Activated naive CD8-positive, alpha-beta T cell treated with anti-CD3 and anti-CD28 coated beads, Interleukin-2, amount 10 ng/mL, durations not matched to agents 7 days and 5 days (primary cell): ENCODE data around the gene IL4R. TPM values are rescaled to one million over a fixed set of nuclear protein-coding genes. Genes with fewer than 3 reads are reported as not detected.
A peak's percentile ranks its signal among the peaks of the same experiment; 100 is the strongest.
"Not testable (repeated sequence)": the region's sequence is repeated elsewhere in the genome, so short reads cannot be mapped to it uniquely, and the experiment has no call there.

Experiments
- ATAC-seq: fragments of 150-1000 bp; cut with Tn5 transposase; one replicate; pipeline ENCODE4 v1.10.0; 2021; ENCODE audit warnings: low read depth, moderate library complexity
- POLR2A ChIA-PET: fragments of 350-600 bp; sonication (Branson Sonifier 250); formaldehyde crosslinking; loops from one replicate; lab custom pipeline; 2021; ENCODE audit warnings: antibody characterized with exemption; lab: Charles Lee
- DNase-seq: peaks from one replicate; pipeline ENCODE4 v3.0.0; 2021
- H3K27ac Mint-ChIP-seq: one replicate; pipeline ENCODE4 v1.8.0; 2022; ENCODE audit warnings: mild to moderate bottlenecking, mixed read lengths
- H3K27me3 Mint-ChIP-seq: one replicate; pipeline ENCODE4 v1.8.0; 2022; ENCODE audit warnings: mild to moderate bottlenecking, moderate library complexity, mixed read lengths
- H3K36me3 Mint-ChIP-seq: one replicate; pipeline ENCODE4 v1.8.0; 2021; ENCODE audit warnings: mild to moderate bottlenecking, mixed read lengths
- H3K4me1 Mint-ChIP-seq: one replicate; pipeline ENCODE4 v1.8.0; 2021; ENCODE audit warnings: mixed read lengths
- H3K4me3 Mint-ChIP-seq: one replicate; pipeline ENCODE4 v1.8.0; 2022; ENCODE audit warnings: mild to moderate bottlenecking, moderate library complexity, mixed read lengths
- H3K9me3 Mint-ChIP-seq: one replicate; pipeline ENCODE4 v1.8.0; 2021; ENCODE audit warnings: mixed read lengths
- total RNA-seq, 2 experiments: library from RNA; stranded (reverse); gene quantifications; one replicate each; pipeline ENCODE4 v1.2.3, GENCODE V29; 2021

IL4R gene
- total RNA-seq, 2 experiments from 2014 or later: 215 TPM

GRCh38 chr16:27389272-27389961, 75.6 kb downstream of the IL4R start:
- ATAC-seq (no peak), DNase-seq (no peak)
- peaks cover 24% of the 10 kb centered on the region for H3K36me3 Mint-ChIP-seq
- POLR2A ChIA-PET: interaction anchor here (2.2 kb wide), 1 partner anchor 11 kb away, joined by 10 read pairs; no protein-coding TSS in a partner anchor
- H3K4me1 Mint-ChIP-seq: peaks cover 10% of the 10 kb centered on the region
- peaks cover 27% of the 10 kb centered on the region for H3K9me3 Mint-ChIP-seq
- H3K27ac Mint-ChIP-seq: no peak overlapping the region
- H3K27me3 Mint-ChIP-seq: no peaks in the 10 kb centered on the region
- no peak overlapping the region for H3K4me3 Mint-ChIP-seq

GRCh38 chr16:27390151-27390550, 76.4 kb downstream of the IL4R start:
- Mint-ChIP-seq H3K9me3 (peaks cover 30% of the 10 kb centered on the region), H3K4me3 (no peak overlapping the region), H3K4me1 (peaks cover 15% of the 10 kb centered on the region), H3K27me3 (no peaks in the 10 kb centered on the region), H3K27ac (no peak overlapping the region), H3K36me3 (peaks cover 31% of the 10 kb centered on the region)
- DNase-seq (no peak), ATAC-seq (no peak)
- POLR2A ChIA-PET: interaction anchor here (1.2 kb wide), 2 partner anchors 10 to 16 kb away, joined by 3 read pairs; no protein-coding TSS in a partner anchor

DNA sequence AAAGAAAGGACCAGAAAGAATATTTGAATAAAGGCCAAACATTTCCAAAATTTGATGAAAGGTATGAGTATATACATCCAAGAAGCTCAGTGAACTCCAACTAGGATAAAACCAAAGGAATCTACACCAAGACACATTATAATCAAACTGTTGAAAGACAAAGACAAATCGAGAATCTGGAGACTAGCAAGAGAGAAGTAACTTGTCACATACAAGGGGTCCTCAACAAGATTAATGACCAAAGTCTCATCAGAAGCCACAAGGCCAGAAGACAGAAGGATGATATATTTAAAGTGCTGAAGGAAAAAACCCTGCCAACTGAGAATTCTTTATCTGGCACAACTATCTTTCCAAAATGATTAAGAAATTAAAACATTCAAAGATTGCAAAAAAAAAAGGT, 78.9 kb downstream of the IL4R start:
- POLR2A ChIA-PET: interaction anchor here (1.0 kb wide), 1 partner anchor 9 kb away, joined by 3 read pairs; the partner anchor contains the start of gene IL21R
- H3K4me3 Mint-ChIP-seq: no peak overlapping the region
- peaks cover 28% of the 10 kb centered on the region for H3K9me3 Mint-ChIP-seq
- H3K4me1 Mint-ChIP-seq: peaks cover 15% of the 10 kb centered on the region
- no peaks in the 10 kb centered on the region for H3K27me3 Mint-ChIP-seq
- H3K36me3 Mint-ChIP-seq: peaks cover 32% of the 10 kb centered on the region
- ATAC-seq: no peak
- DNase-seq: no peak
- no peak overlapping the region for H3K27ac Mint-ChIP-seq

- H3K36me3 Mint-ChIP-seq: peaks cover 27% of the 10 kb centered on the region
- peak overlapping the region; percentile 14 for H3K4me3 Mint-ChIP-seq
- POLR2A ChIA-PET: no interaction called here
- DNase-seq (no peak), ATAC-seq (no peak)
- H3K4me1 Mint-ChIP-seq: peaks cover 22% of the 10 kb centered on the region
- H3K9me3 Mint-ChIP-seq: peaks cover 26% of the 10 kb centered on the region
- H3K27ac Mint-ChIP-seq: peak overlapping the region; percentile 35
- H3K27me3 Mint-ChIP-seq: no peaks in the 10 kb centered on the region
Observed at GRCh38 chr16:27394516-27394915, 80.7 kb downstream of the IL4R start.

- not testable (repeated sequence) for H3K4me3 Mint-ChIP-seq, DNase-seq, ATAC-seq, H3K27ac Mint-ChIP-seq, H3K27me3 Mint-ChIP-seq
- Mint-ChIP-seq H3K9me3 (peaks cover 11% of the 10 kb centered on the region), H3K4me1 (peaks cover 41% of the 10 kb centered on the region), H3K36me3 (peaks cover 15% of the 10 kb centered on the region)
- POLR2A ChIA-PET: interaction anchor here (1.5 kb wide), 1 partner anchor 21 kb away, joined by 3 read pairs; no protein-coding TSS in a partner anchor
Observed at GRCh38 chr16:27398341-27398893, 84.6 kb downstream of the IL4R start.

GRCh38 chr16:27398894-27399853, 85.4 kb downstream of the IL4R start:
- peaks cover 43% of the 10 kb centered on the region for H3K4me1 Mint-ChIP-seq
- H3K27ac Mint-ChIP-seq: peak overlapping the region; percentile 2
- H3K27me3 Mint-ChIP-seq: no peaks in the 10 kb centered on the region
- H3K4me3 Mint-ChIP-seq: no peak overlapping the region
- peaks cover 12% of the 10 kb centered on the region for H3K36me3 Mint-ChIP-seq
- POLR2A ChIA-PET: interaction anchor here (1.5 kb wide), 1 partner anchor 21 kb away, joined by 3 read pairs; no protein-coding TSS in a partner anchor
- ATAC-seq: no peak
- peaks cover 7% of the 10 kb centered on the region for H3K9me3 Mint-ChIP-seq
- no peak for DNase-seq

DNA sequence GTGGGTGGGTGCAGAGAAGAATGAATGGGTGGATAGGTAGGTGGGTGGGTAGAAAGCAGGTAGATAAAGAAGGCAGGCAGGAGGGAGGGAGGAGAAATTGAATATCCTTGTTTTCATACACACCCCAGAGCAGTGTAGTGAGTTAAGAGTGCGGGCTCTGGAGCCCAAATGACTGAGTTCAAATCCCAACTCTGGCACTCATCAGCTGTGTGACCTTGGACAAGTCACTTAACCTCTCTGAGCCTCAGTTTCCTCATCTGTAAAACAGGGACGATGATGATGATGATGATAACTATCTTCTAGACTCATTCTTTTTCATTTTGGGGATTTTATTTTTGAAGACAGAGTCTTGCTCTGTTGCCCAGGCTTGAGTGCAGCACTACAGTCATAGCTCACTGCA, 86.2 kb downstream of the IL4R start:
- POLR2A ChIA-PET: interaction anchor here (1.0 to 1.1 kb wide), 2 partner anchors 9 to 33 kb away, joined by 3 read pairs; no protein-coding TSS in a partner anchor
- ATAC-seq (no peak), DNase-seq (no peak)
- Mint-ChIP-seq H3K4me3 (no peak overlapping the region), H3K9me3 (peaks cover 1% of the 10 kb centered on the region), H3K36me3 (peaks cover 7% of the 10 kb centered on the region), H3K4me1 (peaks cover 42% of the 10 kb centered on the region), H3K27ac (no peak overlapping the region), H3K27me3 (no peaks in the 10 kb centered on the region)

GRCh38 chr16:27400751-27401620, 87.2 kb downstream of the IL4R start:
- POLR2A ChIA-PET: interaction anchor here (0.8 to 4.2 kb wide), 13 partner anchors 8 to 222 kb away, joined by 3 to 25 read pairs (median 3); no protein-coding TSS in a partner anchor
- ATAC-seq (no peak), DNase-seq (no peak)
- Mint-ChIP-seq H3K27me3 (no peaks in the 10 kb centered on the region), H3K9me3 (no peaks in the 10 kb centered on the region), H3K4me1 (peaks cover 46% of the 10 kb centered on the region), H3K4me3 (no peak overlapping the region), H3K36me3 (peaks cover 3% of the 10 kb centered on the region), H3K27ac (peak overlapping the region; percentile 16)

- POLR2A ChIA-PET: interaction anchor here (0.7 to 4.9 kb wide), 16 partner anchors 9 to 787 kb away, joined by 3 to 25 read pairs (median 4); no protein-coding TSS in a partner anchor
- no peaks in the 10 kb centered on the region for H3K9me3 Mint-ChIP-seq
- DNase-seq (peak; percentile 87), ATAC-seq (peak; percentile 69)
- H3K4me3 Mint-ChIP-seq: peak within 1 kb of the TSS; percentile 91
- no peaks in the 10 kb centered on the region for H3K27me3 Mint-ChIP-seq
- peak within 1 kb of the TSS; percentile 95 for H3K27ac Mint-ChIP-seq
- peaks cover 3% of the 10 kb centered on the region for H3K36me3 Mint-ChIP-seq
- H3K4me1 Mint-ChIP-seq: peaks cover 56% of the 10 kb centered on the region
Observed at GRCh38 chr16:27401768-27402568, 88.2 kb downstream of the IL4R start, which contains the start of gene IL21R. Gene IL21R, plus strand, starts transcription at chr16:27402174. Its CDS starts 27,898 bp downstream, at chr16:27430072.

- Mint-ChIP-seq H3K27me3 (no peaks in the 10 kb centered on the region), H3K36me3 (peaks cover 3% of the 10 kb centered on the region), H3K27ac (peak overlapping the region; percentile 95), H3K4me1 (peaks cover 61% of the 10 kb centered on the region), H3K4me3 (peak overlapping the region; percentile 91), H3K9me3 (no peaks in the 10 kb centered on the region)
- DNase-seq (no peak), ATAC-seq (peak; percentile 1)
- POLR2A ChIA-PET: interaction anchor here (0.7 to 4.9 kb wide), 14 partner anchors 14 to 788 kb away, joined by 3 to 25 read pairs (median 5); no protein-coding TSS in a partner anchor
Observed at GRCh38 chr16:27402569-27402963, 88.8 kb downstream of the IL4R start.

GRCh38 chr16:27402964-27403600, 89.3 kb downstream of the IL4R start:
- Mint-ChIP-seq H3K36me3 (peaks cover 4% of the 10 kb centered on the region), H3K9me3 (no peaks in the 10 kb centered on the region), H3K27ac (peak overlapping the region; percentile 95), H3K27me3 (no peaks in the 10 kb centered on the region), H3K4me1 (peaks cover 65% of the 10 kb centered on the region), H3K4me3 (peak overlapping the region; percentile 91)
- DNase-seq: peak; percentile 54
- no peak for ATAC-seq
- POLR2A ChIA-PET: interaction anchor here (0.6 to 4.9 kb wide), 12 partner anchors 24 to 788 kb away, joined by 3 to 25 read pairs (median 11); no protein-coding TSS in a partner anchor
